Temporal lobe (tissue), 1 donor: ENCODE results near the gene OR10H4. TPM values are rescaled to one million over a fixed set of nuclear protein-coding genes. Genes with fewer than 3 reads are reported as not detected.

Source experiments
- total RNA-seq: library from RNA; depleted of rRNA; stranded (reverse); fragments of >200 nt; gene quantifications from one replicate; pipeline ENCODE4 v1.2.3, GENCODE V29; 2014

Gene OR10H4
- total RNA-seq, 1 donor from 2014 or later: not detected

Other genes starting within 250 kb of the OR10H4 start
- gene OR10H2, start 221.0 kb upstream of the OR10H4 start, total RNA-seq: not detected
- not detected for gene OR10H3, start 211.0 kb upstream of the OR10H4 start, total RNA-seq
- not detected for gene OR10H5, start 161.3 kb upstream of the OR10H4 start, total RNA-seq
- gene OR10H1, start 133.3 kb upstream of the OR10H4 start, total RNA-seq: not detected
- not detected for gene CYP4F2, start 50.9 kb upstream of the OR10H4 start, total RNA-seq
- not detected for gene CYP4F11, start 14.5 kb upstream of the OR10H4 start, total RNA-seq
- gene TPM4, start 127.5 kb downstream of the OR10H4 start, total RNA-seq: 95.1 TPM
- gene RAB8A, start 162.9 kb downstream of the OR10H4 start, total RNA-seq: 26.1 TPM
- gene HSH2D, start 194.7 kb downstream of the OR10H4 start, total RNA-seq: under 0.01 TPM
- not detected for gene CIB3, start 224.5 kb downstream of the OR10H4 start, total RNA-seq
- 88.0 TPM for gene FAM32A, start 236.4 kb downstream of the OR10H4 start, total RNA-seq
- 33.4 TPM for gene AP1M1, start 248.9 kb downstream of the OR10H4 start, total RNA-seq